ENCODE data around the gene PTPRG.

- TF ChIP-seq POLR2AphosphoS5 (IDR thresholded peaks at IDR 0.05) (no peak), CTCF (IDR thresholded peaks at IDR 0.05) (no peak)
Measured at GRCh38 chr3:62133015-62133414, 571.6 kb downstream of the PTPRG start.

All from suprapubic skin (tissue), 3 donors.